HG02981 (cell line): ENCODE results near the gene RENBP.

Source experiments
- ATAC-seq: cut with Tn5 transposase; IDR thresholded peaks from one replicate; pipeline ENCODE4 v1.9.1; 2021; ENCODE audit warnings: mild to moderate bottlenecking, moderate library complexity; ENCODE audit not compliant: unreplicated experiment

Gene RENBP

DNA sequence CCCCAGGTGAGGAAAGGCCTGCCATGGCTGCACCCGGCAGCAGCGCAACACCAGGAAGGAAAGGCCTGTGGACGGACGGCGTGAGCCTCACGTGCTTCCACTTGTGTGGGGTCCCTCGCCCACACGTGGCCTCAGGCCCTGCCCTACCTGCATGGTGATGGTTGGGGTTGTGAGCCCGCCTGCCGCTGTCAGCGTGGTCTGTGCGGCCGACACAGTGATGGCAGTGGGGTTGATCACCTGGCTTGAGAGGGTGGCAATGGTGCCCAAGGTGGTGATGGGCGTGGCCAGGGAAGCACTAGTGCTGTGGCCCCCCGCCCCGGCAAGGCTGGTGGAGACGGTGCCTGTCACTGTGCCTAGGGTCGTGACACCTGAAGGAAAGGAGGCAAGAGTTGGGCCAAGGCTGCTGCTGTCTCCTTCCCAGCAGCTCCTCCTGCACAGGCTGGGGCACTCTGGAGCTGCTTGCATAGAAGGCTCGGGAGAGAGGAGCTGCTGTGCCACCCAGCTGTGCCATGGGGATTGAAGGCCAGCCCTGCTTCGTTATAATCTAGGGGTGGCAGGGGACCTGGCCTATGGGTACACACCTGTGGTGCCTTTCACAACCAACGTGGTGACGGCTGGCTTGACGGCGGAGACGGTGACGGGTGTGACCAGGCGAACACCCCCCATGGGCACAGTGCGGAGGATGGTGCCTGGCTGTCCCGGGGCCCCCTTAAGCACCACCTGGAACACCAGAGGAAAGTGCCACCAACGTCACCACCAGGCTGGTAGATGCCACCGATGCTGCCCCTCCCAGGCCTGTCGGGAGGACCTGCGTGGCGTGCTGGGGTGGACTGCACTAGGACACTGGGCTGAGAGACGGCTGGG, 11.8 kb upstream of the RENBP start:
- ATAC-seq: no peak

GRCh38 chrX:153955228-153955732, 10.8 kb upstream of the RENBP start:
- ATAC-seq: no peak

DNA sequence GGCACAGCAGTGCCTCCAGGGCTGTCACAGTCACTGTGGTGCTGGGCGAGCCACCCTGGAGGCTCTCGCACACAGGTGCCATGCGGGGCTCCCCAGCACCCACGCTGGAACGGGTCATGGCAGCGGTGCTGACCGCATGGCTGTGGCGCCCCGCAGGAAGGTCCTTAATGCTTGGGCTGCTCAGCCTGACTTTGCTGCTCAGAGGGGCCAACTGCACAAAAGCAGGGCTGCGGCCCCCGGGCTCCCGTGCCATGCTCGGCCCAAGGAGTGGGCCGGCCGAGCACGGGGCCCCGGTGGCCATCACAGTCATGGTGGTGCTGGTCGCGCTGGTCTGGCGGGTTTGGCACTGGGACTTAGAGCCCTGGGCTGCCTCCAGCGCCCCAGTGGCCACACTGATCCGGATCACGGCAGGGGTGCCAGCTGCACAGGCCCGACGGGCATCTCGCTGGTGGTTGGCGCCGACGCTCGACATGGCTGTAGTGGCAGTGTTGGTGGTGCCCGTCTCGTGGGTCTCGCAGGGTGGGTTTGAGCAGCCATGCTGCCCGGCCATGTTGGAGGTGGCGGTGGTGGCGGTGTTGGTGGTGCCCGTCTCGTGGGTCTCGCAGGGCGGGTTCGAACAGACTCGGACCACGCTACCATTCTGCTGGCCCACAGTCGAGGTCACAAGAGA, 10.2 kb upstream of the RENBP start:
- no peak for ATAC-seq

DNA sequence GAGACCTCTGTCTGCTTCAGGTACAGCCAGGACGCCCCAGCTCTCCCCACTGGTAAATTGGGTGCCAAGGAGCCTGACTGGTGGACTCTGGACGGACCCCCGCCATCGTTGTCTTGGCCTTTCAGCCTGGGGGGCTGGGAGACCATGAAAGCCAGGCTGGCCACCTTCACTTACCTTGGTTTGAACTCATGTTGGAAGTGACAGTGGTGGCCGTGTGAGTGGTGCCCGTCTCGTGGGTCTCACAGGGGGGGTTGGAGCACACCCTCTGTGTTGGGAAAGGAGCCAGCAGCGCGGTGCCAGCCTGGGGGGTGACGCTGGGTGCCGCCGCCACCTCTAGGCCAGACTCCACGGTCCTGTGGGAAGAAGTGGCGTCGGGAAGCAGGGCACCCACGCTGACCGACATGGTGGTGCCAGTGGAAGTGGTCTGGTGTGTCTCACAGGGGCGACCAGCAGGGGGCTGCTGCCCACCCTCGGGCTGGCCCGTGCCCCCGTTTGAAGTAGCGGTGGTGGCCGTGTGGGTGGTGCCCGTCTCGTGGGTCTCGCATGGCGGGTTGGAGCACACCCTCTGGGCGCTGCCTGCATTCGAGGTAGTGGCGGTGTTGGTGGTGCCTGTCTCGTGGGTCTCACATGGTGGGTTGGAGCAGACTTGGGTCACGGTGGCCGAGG, 9.6 kb upstream of the RENBP start:
- no peak for ATAC-seq

GRCh38 chrX:153953342-153953830, 8.9 kb upstream of the RENBP start:
- ATAC-seq: no peak

GRCh38 chrX:153952373-153953026, 8.1 kb upstream of the RENBP start:
- no peak for ATAC-seq

- no peak for ATAC-seq
Observed at GRCh38 chrX:153951683-153952372, 7.4 kb upstream of the RENBP start.

- ATAC-seq: no peak
Observed at GRCh38 chrX:153950127-153950526, 5.7 kb upstream of the RENBP start.

DNA sequence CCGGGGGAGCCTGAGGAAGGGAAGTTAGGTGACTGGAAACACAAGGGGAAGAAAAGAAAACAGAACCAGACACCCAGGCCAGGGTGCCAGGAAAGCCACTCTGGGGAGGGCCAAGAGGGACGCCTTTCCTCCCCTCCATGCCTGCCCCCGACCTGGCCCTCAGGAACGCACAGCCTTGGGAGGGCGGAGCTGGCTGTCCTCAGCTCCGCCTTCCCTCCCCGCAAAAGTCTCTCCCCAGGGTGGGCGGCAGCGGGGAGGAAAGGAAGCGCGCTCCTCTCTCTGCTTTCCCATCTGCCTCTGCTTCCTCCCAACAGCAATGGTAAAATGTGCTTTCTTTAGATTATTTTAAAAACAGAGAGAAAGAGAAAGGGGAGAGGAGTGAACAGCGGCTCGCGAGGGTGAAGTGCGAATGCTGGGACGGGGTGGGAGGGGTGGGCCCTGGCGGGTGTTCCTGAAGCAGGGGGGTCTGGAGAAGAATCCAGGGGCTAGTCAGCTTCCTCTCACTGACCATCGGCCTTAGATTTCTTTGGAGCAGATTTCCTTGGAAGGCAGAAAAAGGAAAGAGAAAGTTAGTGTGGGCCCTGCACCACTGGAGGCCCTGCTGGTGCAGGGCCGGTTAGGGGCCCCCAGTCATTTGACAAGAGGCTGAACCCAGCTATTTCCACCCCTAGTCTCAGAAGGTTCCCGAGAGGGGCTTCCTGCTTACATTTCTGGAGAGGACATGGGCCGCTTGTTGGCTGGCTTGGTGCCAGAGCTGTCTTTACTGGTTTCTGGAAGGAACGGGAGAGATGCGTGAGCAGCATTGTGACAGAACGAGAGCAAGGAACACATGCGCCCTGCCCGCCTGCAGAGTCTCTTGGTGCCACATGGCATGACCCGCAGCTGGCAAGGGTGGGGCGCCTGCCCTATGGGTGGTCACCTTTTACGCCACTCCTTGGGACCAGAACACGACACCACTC, 4.7 kb upstream of the RENBP start:
- ATAC-seq: no peak

GRCh38 chrX:153948002-153948466, 3.6 kb upstream of the RENBP start:
- ATAC-seq: no peak

GRCh38 chrX:153947009-153947769, 2.7 kb upstream of the RENBP start:
- peak; percentile 68 for ATAC-seq

DNA sequence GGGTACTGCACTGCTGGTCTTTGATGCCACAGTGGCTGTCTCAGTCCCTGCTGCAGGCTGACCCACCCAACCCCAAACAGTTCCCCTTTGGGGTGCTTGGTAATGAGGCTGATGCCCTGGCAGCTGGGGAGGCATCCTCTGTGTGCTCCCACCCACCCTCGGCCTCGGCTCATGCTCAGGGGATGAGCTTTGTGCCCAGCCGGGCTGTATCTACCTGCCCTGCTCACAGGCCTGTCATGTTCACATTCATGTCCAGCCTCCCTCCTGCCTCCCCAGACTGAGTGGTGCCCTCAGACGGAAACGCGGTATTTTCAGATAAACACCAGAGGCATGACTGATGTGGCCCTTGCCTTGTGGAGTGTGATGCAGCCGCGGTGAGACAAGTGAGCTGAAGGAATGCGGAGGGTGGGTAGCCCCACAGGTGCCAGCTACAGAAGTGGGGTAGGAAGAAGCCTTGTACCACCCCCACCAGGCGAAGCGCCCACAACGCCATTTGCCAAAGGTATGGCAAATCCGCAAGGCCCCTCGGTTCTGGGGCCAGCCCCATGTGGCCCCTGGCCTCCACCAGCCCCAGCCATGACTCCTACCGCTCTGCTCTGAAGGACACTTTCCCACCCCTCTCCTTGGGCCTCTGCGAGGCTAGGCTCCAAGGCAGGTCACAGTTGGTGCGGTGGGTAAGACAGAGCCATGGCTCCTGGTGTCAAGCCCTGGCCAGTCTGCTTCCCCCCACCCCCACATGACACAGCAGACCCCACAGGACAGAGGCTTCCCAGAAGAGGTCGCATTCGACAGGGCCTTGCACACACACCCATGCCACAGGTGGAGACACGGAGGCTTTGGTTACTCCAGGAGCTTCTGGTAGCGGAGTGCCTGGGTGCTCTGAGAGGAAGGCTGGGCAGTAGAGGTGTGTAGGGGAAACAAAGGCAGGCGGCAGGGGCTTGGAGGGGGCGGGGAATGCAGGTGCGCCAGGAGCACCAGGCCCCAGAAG, 1.8 kb upstream of the RENBP start:
- ATAC-seq: no peak

- ATAC-seq: no peak
Observed at GRCh38 chrX:153944800-153945150, 332 bp upstream of the RENBP start.

DNA sequence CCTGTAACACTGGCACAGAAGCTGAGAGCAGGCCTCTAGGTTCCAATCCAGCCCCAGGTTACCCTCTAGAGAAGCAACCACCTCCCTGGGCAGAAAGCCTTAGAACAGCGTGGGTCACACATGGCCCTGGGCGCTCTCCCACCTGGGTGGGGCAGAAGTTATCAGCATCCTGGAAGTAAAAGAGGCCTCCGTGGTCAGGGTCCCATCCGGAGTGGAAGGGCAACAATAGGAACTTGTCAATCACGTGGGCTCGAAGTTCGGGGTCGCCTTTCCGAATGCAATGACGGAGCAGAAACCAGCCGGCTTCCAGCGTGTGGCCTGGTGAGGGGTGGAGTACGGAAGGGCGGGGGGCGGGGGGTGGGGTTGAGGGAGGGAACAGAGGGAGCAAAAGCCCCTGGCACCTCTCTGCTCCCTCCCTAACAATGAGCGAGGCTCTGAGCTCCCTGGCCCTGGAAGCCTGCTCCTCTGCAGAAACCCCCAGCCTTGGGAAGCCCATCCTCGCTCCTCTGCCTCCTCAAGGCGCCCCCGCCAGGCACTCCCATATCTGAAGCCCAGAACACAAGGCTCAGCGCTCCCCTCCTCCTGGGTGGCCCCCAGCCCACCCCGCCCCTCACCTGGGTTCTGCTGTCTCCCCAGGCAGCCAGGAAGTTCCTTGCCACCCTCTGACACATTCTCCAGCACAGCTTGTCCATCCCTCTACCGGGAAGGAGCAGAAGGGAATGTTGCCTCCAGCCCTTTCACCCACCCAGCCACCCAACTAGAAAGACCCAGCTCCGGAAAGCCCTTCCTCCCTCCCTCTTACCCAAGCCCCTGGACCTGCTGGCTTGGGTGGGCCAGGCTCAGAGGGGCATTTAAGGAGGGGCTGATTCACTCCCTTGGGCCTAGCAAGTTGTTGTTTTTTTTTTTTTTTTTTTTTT, 2.8 kb downstream of the RENBP start:
- ATAC-seq: no peak

DNA sequence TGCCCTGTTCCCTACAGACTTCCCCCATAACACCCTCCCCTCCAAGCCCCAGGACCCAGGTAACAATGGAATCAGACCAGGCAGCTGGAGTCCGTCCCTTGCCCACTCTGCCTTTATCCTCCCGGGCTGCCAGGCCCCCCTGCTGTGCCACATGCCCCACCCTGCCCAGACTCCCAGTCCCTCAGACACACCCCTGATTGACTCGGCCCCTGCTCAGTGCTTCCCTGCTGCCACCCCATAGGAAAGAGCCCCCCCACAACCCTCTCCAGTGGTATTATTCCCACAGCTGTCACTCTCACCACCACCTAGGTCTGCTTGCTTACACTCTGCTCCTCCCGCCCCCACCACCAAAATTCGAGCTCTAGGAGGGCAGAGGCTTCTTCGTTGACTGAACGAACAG, 4.9 kb downstream of the RENBP start:
- no peak for ATAC-seq

GRCh38 chrX:153938226-153938786, 6.1 kb downstream of the RENBP start:
- ATAC-seq: no peak
